ENCODE data around the gene ALDH16A1. TPM values are rescaled to one million over a fixed set of nuclear protein-coding genes. Genes with fewer than 3 reads are reported as not detected.
"Not testable (repeated sequence)": the region's sequence is repeated elsewhere in the genome, so short reads cannot be mapped to it uniquely, and the experiment has no call there.

The ALDH16A1 gene
- total RNA-seq, 1 donor from 2014 or later, result 26.4 TPM

- peaks cover 38% of the 10 kb centered on the region for H3K4me1 Mint-ChIP-seq (ENCODE audit: low read depth)
- peaks cover 57% of the 10 kb centered on the region for H3K36me3 Mint-ChIP-seq (ENCODE audit: low read depth)
Measured at GRCh38 chr19:49448432-49448786, 4.6 kb upstream of the ALDH16A1 start.

GRCh38 chr19:49450405-49450804, 2.6 kb upstream of the ALDH16A1 start:
- Mint-ChIP-seq H3K36me3 (ENCODE audit: low read depth) (peaks cover 52% of the 10 kb centered on the region), H3K27ac (peak overlapping the region; percentile 100), H3K4me1 (ENCODE audit: low read depth) (peaks cover 29% of the 10 kb centered on the region), H3K4me3 (ENCODE audit: low read depth) (peak overlapping the region; percentile 96), H3K9me3 (no peaks in the 10 kb centered on the region), H3K27me3 (ENCODE audit: low read depth) (no peaks in the 10 kb centered on the region)
- intact Hi-C loops (cut with micrococcal nuclease), result loop anchor here (5.0 kb wide), 1 partner anchor 47 kb away; the partner anchor contains the start of gene RPS11
- no peak for DNase-seq (ENCODE audit: low spot score)

More at GRCh38 chr19:49448432-49448786, 4.6 kb upstream of the ALDH16A1 start:
- H3K9me3 Mint-ChIP-seq, result no peaks in the 10 kb centered on the region
- H3K27me3 Mint-ChIP-seq (ENCODE audit: low read depth), result no peaks in the 10 kb centered on the region
- H3K4me3 Mint-ChIP-seq (ENCODE audit: low read depth), result peak overlapping the region; percentile 46
- intact Hi-C loops (cut with micrococcal nuclease), result no loop called here
- peak overlapping the region; percentile 5 for H3K27ac Mint-ChIP-seq
- no peak for DNase-seq (ENCODE audit: low spot score)

- Mint-ChIP-seq H3K4me3 (ENCODE audit: low read depth) (peak within 1 kb of the TSS; percentile 99), H3K27ac (peak within 1 kb of the TSS; percentile 100), H3K4me1 (ENCODE audit: low read depth) (peaks cover 30% of the 10 kb centered on the region), H3K36me3 (ENCODE audit: low read depth) (peaks cover 48% of the 10 kb centered on the region), H3K27me3 (ENCODE audit: low read depth) (no peaks in the 10 kb centered on the region), H3K9me3 (no peaks in the 10 kb centered on the region)
- intact Hi-C loops (cut with micrococcal nuclease), result loop anchor here (1.0 to 5.0 kb wide), 2 partner anchors 8 to 46 kb away; partner anchors contain the start of gene RPS11
- peak; percentile 95 for DNase-seq (ENCODE audit: low spot score)
Measured at GRCh38 chr19:49451430-49452181, 1.4 kb upstream of the ALDH16A1 start, which contains the start of gene PIH1D1. Gene PIH1D1 (minus strand): TSS chr19:49451814. CDS start chr19:49451574, 240 bp downstream.

GRCh38 chr19:49453757-49454240, 774 bp downstream of the ALDH16A1 start:
- Mint-ChIP-seq H3K4me1 (ENCODE audit: low read depth) (peaks cover 24% of the 10 kb centered on the region), H3K27me3 (ENCODE audit: low read depth) (no peaks in the 10 kb centered on the region), H3K27ac (peak overlapping the region; percentile 100), H3K36me3 (ENCODE audit: low read depth) (peaks cover 38% of the 10 kb centered on the region), H3K4me3 (ENCODE audit: low read depth) (peak overlapping the region; percentile 99), H3K9me3 (no peaks in the 10 kb centered on the region)
- intact Hi-C loops (cut with micrococcal nuclease), result loop anchor here (1.0 to 5.0 kb wide), 2 partner anchors 16 to 44 kb away; partner anchors contain the start of gene RPS11
- DNase-seq (ENCODE audit: low spot score), result no peak

- Mint-ChIP-seq H3K9me3 (no peaks in the 10 kb centered on the region), H3K4me3 (ENCODE audit: low read depth) (no peak overlapping the region), H3K36me3 (ENCODE audit: low read depth) (peaks cover 23% of the 10 kb centered on the region), H3K4me1 (ENCODE audit: low read depth) (peaks cover 18% of the 10 kb centered on the region), H3K27ac (peak overlapping the region; percentile 38), H3K27me3 (ENCODE audit: low read depth) (no peaks in the 10 kb centered on the region)
- DNase-seq (ENCODE audit: low spot score), result no peak
- intact Hi-C loops (cut with micrococcal nuclease), result no loop called here
Measured at GRCh38 chr19:49455773-49456172, 2.7 kb downstream of the ALDH16A1 start.

- Mint-ChIP-seq H3K27me3 (ENCODE audit: low read depth) (no peaks in the 10 kb centered on the region), H3K4me1 (ENCODE audit: low read depth) (peaks cover 18% of the 10 kb centered on the region), H3K36me3 (ENCODE audit: low read depth) (peaks cover 21% of the 10 kb centered on the region), H3K9me3 (no peaks in the 10 kb centered on the region), H3K4me3 (ENCODE audit: low read depth) (peak overlapping the region; percentile 17), H3K27ac (peak overlapping the region; percentile 38)
- intact Hi-C loops (cut with micrococcal nuclease), result no loop called here
- DNase-seq (ENCODE audit: low spot score), result no peak
Measured at GRCh38 chr19:49456326-49456725, 3.3 kb downstream of the ALDH16A1 start.

- intact Hi-C loops (cut with micrococcal nuclease), result no loop called here
- no peak overlapping the region for H3K27ac Mint-ChIP-seq
Measured at GRCh38 chr19:49458567-49458903, 5.5 kb downstream of the ALDH16A1 start.

GRCh38 chr19:49459388-49459787, 6.4 kb downstream of the ALDH16A1 start:
- H3K27me3 Mint-ChIP-seq (ENCODE audit: low read depth), result no peaks in the 10 kb centered on the region
- H3K9me3 Mint-ChIP-seq, result no peaks in the 10 kb centered on the region
- DNase-seq (ENCODE audit: low spot score), result no peak
- no peak overlapping the region for H3K27ac Mint-ChIP-seq
- H3K36me3 Mint-ChIP-seq (ENCODE audit: low read depth), result peaks cover 16% of the 10 kb centered on the region
- intact Hi-C loops (cut with micrococcal nuclease), result no loop called here
- H3K4me1 Mint-ChIP-seq (ENCODE audit: low read depth), result peaks cover 6% of the 10 kb centered on the region
- H3K4me3 Mint-ChIP-seq (ENCODE audit: low read depth), result no peak overlapping the region

More at GRCh38 chr19:49458567-49458903, 5.5 kb downstream of the ALDH16A1 start:
- H3K4me1 Mint-ChIP-seq (ENCODE audit: low read depth), result peaks cover 6% of the 10 kb centered on the region
- no peak for DNase-seq (ENCODE audit: low spot score)
- H3K9me3 Mint-ChIP-seq, result no peaks in the 10 kb centered on the region
- H3K4me3 Mint-ChIP-seq (ENCODE audit: low read depth), result no peak overlapping the region
- H3K36me3 Mint-ChIP-seq (ENCODE audit: low read depth), result peaks cover 16% of the 10 kb centered on the region
- H3K27me3 Mint-ChIP-seq (ENCODE audit: low read depth), result no peaks in the 10 kb centered on the region

- H3K4me3 Mint-ChIP-seq (ENCODE audit: low read depth); H3K27ac Mint-ChIP-seq; H3K27me3 Mint-ChIP-seq (ENCODE audit: low read depth); H3K9me3 Mint-ChIP-seq; DNase-seq (ENCODE audit: low spot score); intact Hi-C loops (cut with micrococcal nuclease); H3K4me1 Mint-ChIP-seq (ENCODE audit: low read depth): not testable (repeated sequence)
- H3K36me3 Mint-ChIP-seq (ENCODE audit: low read depth), result peaks cover 15% of the 10 kb centered on the region
Measured at GRCh38 chr19:49461130-49461529, 8.1 kb downstream of the ALDH16A1 start.

GRCh38 chr19:49461656-49462055, 8.6 kb downstream of the ALDH16A1 start:
- H3K27me3 Mint-ChIP-seq (ENCODE audit: low read depth), result no peaks in the 10 kb centered on the region
- no peak overlapping the region for H3K4me3 Mint-ChIP-seq (ENCODE audit: low read depth)
- no peaks in the 10 kb centered on the region for H3K9me3 Mint-ChIP-seq
- intact Hi-C loops (cut with micrococcal nuclease), result no loop called here
- no peaks in the 10 kb centered on the region for H3K4me1 Mint-ChIP-seq (ENCODE audit: low read depth)
- no peak overlapping the region for H3K27ac Mint-ChIP-seq
- H3K36me3 Mint-ChIP-seq (ENCODE audit: low read depth), result peaks cover 13% of the 10 kb centered on the region
- no peak for DNase-seq (ENCODE audit: low spot score)

GRCh38 chr19:49462492-49462891, 9.5 kb downstream of the ALDH16A1 start:
- Mint-ChIP-seq H3K9me3 (no peaks in the 10 kb centered on the region), H3K4me3 (ENCODE audit: low read depth) (no peak overlapping the region), H3K4me1 (ENCODE audit: low read depth) (no peaks in the 10 kb centered on the region), H3K36me3 (ENCODE audit: low read depth) (peaks cover 8% of the 10 kb centered on the region), H3K27me3 (ENCODE audit: low read depth) (no peaks in the 10 kb centered on the region), H3K27ac (no peak overlapping the region)
- DNase-seq (ENCODE audit: low spot score), result no peak
- intact Hi-C loops (cut with micrococcal nuclease), result no loop called here

GRCh38 chr19:49463960-49464740, 11.1 kb downstream of the ALDH16A1 start:
- intact Hi-C loops (cut with micrococcal nuclease), result no loop called here
- Mint-ChIP-seq H3K4me3 (ENCODE audit: low read depth) (no peak overlapping the region), H3K4me1 (ENCODE audit: low read depth) (peaks cover 5% of the 10 kb centered on the region), H3K36me3 (ENCODE audit: low read depth) (peaks cover 12% of the 10 kb centered on the region), H3K9me3 (no peaks in the 10 kb centered on the region), H3K27me3 (ENCODE audit: low read depth) (no peaks in the 10 kb centered on the region), H3K27ac (no peak overlapping the region)
- no peak for DNase-seq (ENCODE audit: low spot score)

GRCh38 chr19:49465371-49465770, 12.3 kb downstream of the ALDH16A1 start:
- no peaks in the 10 kb centered on the region for H3K9me3 Mint-ChIP-seq
- DNase-seq (ENCODE audit: low spot score), result no peak
- H3K27ac Mint-ChIP-seq, result no peak overlapping the region

More at GRCh38 chr19:49465371-49465770, 12.3 kb downstream of the ALDH16A1 start:
- H3K36me3 Mint-ChIP-seq (ENCODE audit: low read depth), result peaks cover 11% of the 10 kb centered on the region
- no peak overlapping the region for H3K4me3 Mint-ChIP-seq (ENCODE audit: low read depth)
- H3K4me1 Mint-ChIP-seq (ENCODE audit: low read depth), result peaks cover 13% of the 10 kb centered on the region
- H3K27me3 Mint-ChIP-seq (ENCODE audit: low read depth), result no peaks in the 10 kb centered on the region
- intact Hi-C loops (cut with micrococcal nuclease), result no loop called here

All from activated T-helper 2 cell treated with anti-CD3 and anti-CD28 coated beads, Interferon-gamma antibody, Interleukin-2, Interleukin-4, amounts not matched to agents 10 μg/mL and 5 μg/mL and 100 μg/mL, durations not matched to agents 14 hours and 24 hours and 36 hours (primary cell).